Loucy (cell line): ENCODE measurements around the gene NDUFA5.

Experiments
- H2AFZ ChIP-seq: fragments of 200-600 bp; sonication (generic); 2 replicates; pipeline ENCODE4 v1.6.0; 2016; ENCODE audit warnings: antibody characterized with exemption, mild to moderate bottlenecking, low read length, moderate library complexity
- H3F3A ChIP-seq: fragments of 200-600 bp; 2 replicates; pipeline ENCODE4 v1.6.0; 2016; ENCODE audit warnings: antibody characterized with exemption, low read depth, mild to moderate bottlenecking
- H3K27me3 ChIP-seq: fragments of 200-600 bp; sonication (generic); 2 replicates; pipeline ENCODE4 v1.6.1; 2014; ENCODE audit warnings: low read length, mild to moderate bottlenecking; ENCODE audit not compliant: insufficient read depth, poor library complexity, severe bottlenecking
- H3K36me3 ChIP-seq: fragments of 200-600 bp; sonication (generic); 2 replicates; pipeline ENCODE4 v1.6.1; 2016; ENCODE audit warnings: low read length; ENCODE audit not compliant: insufficient read depth
- H3K4me1 ChIP-seq: fragments of 200-600 bp; sonication (generic); 2 replicates; pipeline ENCODE4 v1.5.1; 2014; ENCODE audit warnings: low read length, mild to moderate bottlenecking; ENCODE audit not compliant: insufficient read depth, poor library complexity, severe bottlenecking
- H3K4me2 ChIP-seq: fragments of 200-600 bp; sonication (generic); 2 replicates; pipeline ENCODE4 v1.6.0; 2014; ENCODE audit warnings: antibody characterized with exemption, low read length, low read depth, mild to moderate bottlenecking; ENCODE audit not compliant: poor library complexity, severe bottlenecking
- H3K4me3 ChIP-seq: fragments of 200-600 bp; sonication (generic); 2 replicates; pipeline ENCODE4 v1.5.1; 2014; ENCODE audit warnings: low read length, mild to moderate bottlenecking, mixed read lengths; ENCODE audit not compliant: poor library complexity, severe bottlenecking
- H3K79me2 ChIP-seq: fragments of 200-600 bp; sonication (generic); 2 replicates; pipeline ENCODE4 v1.6.1; 2014; ENCODE audit warnings: low read length; ENCODE audit not compliant: insufficient read depth
- H3K9ac ChIP-seq: fragments of 200-600 bp; sonication (generic); 2 replicates; pipeline ENCODE4 v1.6.0; 2014; ENCODE audit warnings: mild to moderate bottlenecking, low read depth, low read length, moderate library complexity; ENCODE audit not compliant: poor library complexity, severe bottlenecking
- H3K9me2 ChIP-seq: fragments of 200-600 bp; sonication (generic); replicated peaks from 2 replicates; pipeline ENCODE4 v1.6.1; 2016; ENCODE audit warnings: low read depth, low read length, mixed read lengths
- H3K9me3 ChIP-seq: fragments of 200-600 bp; sonication (generic); 2 replicates; pipeline ENCODE4 v1.6.1; 2014; ENCODE audit warnings: mild to moderate bottlenecking, antibody characterized with exemption, low read length, low read depth; ENCODE audit not compliant: insufficient read depth
- H4K20me1 ChIP-seq: fragments of 200-600 bp; sonication (generic); 2 replicates; pipeline ENCODE4 v1.6.0; 2014; ENCODE audit warnings: antibody characterized with exemption, low read length, mild to moderate bottlenecking; ENCODE audit not compliant: insufficient read depth, poor library complexity, severe bottlenecking
- CTCF ChIP-seq: fragments of 200-600 bp; sonication (generic); conservative IDR thresholded peaks from 2 replicates; pipeline ENCODE4 v1.5.1; 2014; ENCODE audit warnings: mild to moderate bottlenecking, antibody characterized with exemption, low read length
- EZH2phosphoT487 ChIP-seq: fragments of 200-600 bp; IDR thresholded peaks from 2 replicates; pipeline ENCODE4 v1.6.1; 2018; ENCODE audit warnings: antibody characterized with exemption, mild to moderate bottlenecking, moderate library complexity, borderline replicate concordance

NDUFA5 gene

GRCh38 chr7:123598657-123599056 is 41.0 kb upstream of the NDUFA5 start:
- no peaks in the 10 kb centered on the region for H3K9me3 ChIP-seq
- H3K4me1 ChIP-seq: no peaks in the 10 kb centered on the region
- no peak overlapping the region for H3K4me2 ChIP-seq
- H3K36me3 ChIP-seq: no peaks in the 10 kb centered on the region
- H3K27me3 ChIP-seq: peaks cover 4% of the 10 kb centered on the region
- H2AFZ ChIP-seq: no peak overlapping the region
- H3K9ac ChIP-seq: no peak overlapping the region
- H3K4me3 ChIP-seq: no peak overlapping the region
- no peaks in the 10 kb centered on the region for H3K79me2 ChIP-seq
- no peaks in the 10 kb centered on the region for H3K9me2 ChIP-seq
- no peaks in the 10 kb centered on the region for H3F3A ChIP-seq
- TF ChIP-seq EZH2phosphoT487 (no peak), CTCF (no peak)
- no peaks in the 10 kb centered on the region for H4K20me1 ChIP-seq

- no peaks in the 10 kb centered on the region for H3K36me3 ChIP-seq
- TF ChIP-seq EZH2phosphoT487 (no peak), CTCF (no peak)
- no peaks in the 10 kb centered on the region for H3K9me3 ChIP-seq
- no peaks in the 10 kb centered on the region for H4K20me1 ChIP-seq
- no peak overlapping the region for H3K9ac ChIP-seq
- no peaks in the 10 kb centered on the region for H3K9me2 ChIP-seq
- no peaks in the 10 kb centered on the region for H3K4me1 ChIP-seq
- no peak overlapping the region for H2AFZ ChIP-seq
- H3K4me3 ChIP-seq: no peak overlapping the region
- H3K27me3 ChIP-seq: peaks cover 4% of the 10 kb centered on the region
- no peaks in the 10 kb centered on the region for H3K79me2 ChIP-seq
- H3F3A ChIP-seq: no peaks in the 10 kb centered on the region
- no peak overlapping the region for H3K4me2 ChIP-seq
Observed at GRCh38 chr7:123594813-123595241, 37.2 kb upstream of the NDUFA5 start.

- no peak overlapping the region for H2AFZ ChIP-seq
- H3F3A ChIP-seq: no peaks in the 10 kb centered on the region
- no peaks in the 10 kb centered on the region for H3K9me2 ChIP-seq
- H3K4me3 ChIP-seq: no peak overlapping the region
- no peaks in the 10 kb centered on the region for H3K79me2 ChIP-seq
- no peak overlapping the region for H3K4me2 ChIP-seq
- no peaks in the 10 kb centered on the region for H4K20me1 ChIP-seq
- TF ChIP-seq EZH2phosphoT487 (no peak), CTCF (no peak)
- no peaks in the 10 kb centered on the region for H3K4me1 ChIP-seq
- H3K9ac ChIP-seq: no peak overlapping the region
- no peaks in the 10 kb centered on the region for H3K9me3 ChIP-seq
- no peaks in the 10 kb centered on the region for H3K27me3 ChIP-seq
- H3K36me3 ChIP-seq: no peaks in the 10 kb centered on the region
Observed at GRCh38 chr7:123588376-123588775, 30.8 kb upstream of the NDUFA5 start.
